HEK293 (cell line): Measurements from ENCODE around the gene SNTG2.

Experiments used
- CTCF ChIA-PET: fragments of 350-600 bp; formaldehyde crosslinking; extraction: SDS; loops from one replicate; lab custom pipeline; 2021; ENCODE audit warnings: antibody characterized with exemption; lab: Yijun Ruan, JAX
- POLR2A ChIA-PET: fragments of 300-600 bp; formaldehyde crosslinking; extraction: SDS; loops from one replicate; lab custom pipeline; 2020; ENCODE audit warnings: antibody characterized with exemption, inconsistent platforms; lab: Yijun Ruan, JAX
- H3K27ac ChIP-seq: fragments of 200-500 bp; sonication (Bioruptor generic); 2 replicates; pipeline ENCODE4 v1.5.1; 2014; ENCODE audit warnings: low read depth, low read length, control low read depth, inconsistent platforms; ENCODE audit errors: extremely low read depth
- H3K36me3 ChIP-seq, 2 experiments: fragments of 200-500 bp in 1 of 2; sonication (Bioruptor generic) in 1 of 2; 1 replicate in 1 of 2; 2 replicates in 1 of 2; pipeline ENCODE4 v1.5.1; 2014 to 2017; ENCODE audit warnings: inconsistent platforms in 2 of 2, low read length in 2 of 2; ENCODE audit not compliant: control insufficient read depth in 2 of 2, insufficient read depth in 1 of 2
- H3K4me1 ChIP-seq: fragments of 200-500 bp; sonication (Bioruptor generic); 2 replicates; pipeline ENCODE4 v1.5.1; 2014; ENCODE audit warnings: mild to moderate bottlenecking, low read length, inconsistent platforms; ENCODE audit not compliant: control insufficient read depth, insufficient read depth
- H3K4me3 ChIP-seq: 2 replicates; pipeline ENCODE4 v1.5.1; 2011; ENCODE audit warnings: low read depth, mild to moderate bottlenecking, control low read depth, low read length, moderate library complexity
- H3K9me3 ChIP-seq: fragments of 200-500 bp; sonication (Bioruptor generic); 2 replicates; pipeline ENCODE4 v1.5.1; 2014; ENCODE audit warnings: low read depth, low read length, inconsistent platforms; ENCODE audit not compliant: control insufficient read depth, insufficient read depth
- FEZF1 ChIP-seq: fragments of 450-650 bp; formaldehyde crosslinking; IDR thresholded peaks from 2 replicates; pipeline ENCODE4 v1.5.1; 2016; ENCODE audit warnings: missing biosample characterization, missing genetic modification characterization
- GLI2 ChIP-seq: fragments of 450-650 bp; formaldehyde crosslinking; IDR thresholded peaks from 2 replicates; pipeline ENCODE4; 2017; ENCODE audit warnings: missing biosample characterization, missing genetic modification characterization, low read depth, borderline replicate concordance
- GLIS2 ChIP-seq: fragments of 450-650 bp; formaldehyde crosslinking; IDR thresholded peaks from 2 replicates; pipeline ENCODE4 v1.5.1; 2016; ENCODE audit warnings: missing biosample characterization, missing genetic modification characterization
- HOXC10 ChIP-seq: sonication (generic); formaldehyde crosslinking; IDR thresholded peaks from 2 replicates; pipeline ENCODE4 v1.8.1; 2023; ENCODE audit warnings: mild to moderate bottlenecking, missing genetic modification reagents
- MYNN ChIP-seq: fragments of 450-650 bp; formaldehyde crosslinking; IDR thresholded peaks from 2 replicates; pipeline ENCODE4 v1.5.1; 2016; ENCODE audit warnings: missing biosample characterization, missing genetic modification characterization, borderline replicate concordance
- OVOL3 ChIP-seq: fragments of 450-650 bp; formaldehyde crosslinking; IDR thresholded peaks from 2 replicates; pipeline ENCODE4 v1.5.1; 2016; ENCODE audit warnings: missing biosample characterization, missing genetic modification characterization
- SCRT2 ChIP-seq: fragments of 450-650 bp; formaldehyde crosslinking; IDR thresholded peaks from 2 replicates; pipeline ENCODE4 v1.5.1; 2016; ENCODE audit warnings: missing biosample characterization, missing genetic modification characterization
- SP2 ChIP-seq: fragments of 450-650 bp; formaldehyde crosslinking; IDR thresholded peaks from 2 replicates; pipeline ENCODE4 v1.5.1; 2016; ENCODE audit warnings: missing biosample characterization, missing genetic modification characterization
- ZBTB1 ChIP-seq: fragments of 450-650 bp; formaldehyde crosslinking; IDR thresholded peaks from 2 replicates; pipeline ENCODE4 v1.5.1; 2016; ENCODE audit warnings: missing biosample characterization, missing genetic modification characterization
- ZBTB11 ChIP-seq: fragments of 450-650 bp; formaldehyde crosslinking; conservative IDR thresholded peaks from 2 replicates; pipeline ENCODE4 v1.5.1; 2016; ENCODE audit warnings: low read depth, missing biosample characterization, missing genetic modification characterization
- ZBTB17 ChIP-seq: fragments of 450-650 bp; formaldehyde crosslinking; IDR thresholded peaks from 2 replicates; pipeline ENCODE4 v1.5.1; 2016; ENCODE audit warnings: missing biosample characterization, missing genetic modification characterization
- ZBTB20 ChIP-seq: fragments of 450-650 bp; formaldehyde crosslinking; IDR thresholded peaks from 2 replicates; pipeline ENCODE4 v1.5.1; 2016; ENCODE audit warnings: missing biosample characterization, missing genetic modification characterization
- ZNF132 ChIP-seq: fragments of 450-650 bp; formaldehyde crosslinking; IDR thresholded peaks from 2 replicates; pipeline ENCODE4 v1.5.1; 2017; ENCODE audit warnings: missing biosample characterization, missing genetic modification characterization, borderline replicate concordance
- ZNF175 ChIP-seq: fragments of 450-650 bp; formaldehyde crosslinking; IDR thresholded peaks from 2 replicates; pipeline ENCODE4 v1.5.1; 2016; ENCODE audit warnings: missing biosample characterization, missing genetic modification characterization
- ZNF184 ChIP-seq: fragments of 450-650 bp; IDR thresholded peaks from 2 replicates; pipeline ENCODE4 v1.5.1; 2018; ENCODE audit warnings: missing biosample characterization, mild to moderate bottlenecking, missing genetic modification characterization
- ZNF335 ChIP-seq: fragments of 450-650 bp; formaldehyde crosslinking; conservative IDR thresholded peaks from 2 replicates; pipeline ENCODE4 v1.5.1; 2016; ENCODE audit warnings: missing biosample characterization, missing genetic modification characterization
- ZNF37A ChIP-seq: fragments of 450-650 bp; IDR thresholded peaks from 2 replicates; pipeline ENCODE4 v1.5.1; 2018; ENCODE audit warnings: missing biosample characterization, missing genetic modification characterization
- ZNF404 ChIP-seq: fragments of 450-650 bp; formaldehyde crosslinking; IDR thresholded peaks from 2 replicates; pipeline ENCODE4 v1.5.1; 2017; ENCODE audit warnings: missing biosample characterization, missing genetic modification characterization
- ZNF514 ChIP-seq: fragments of 450-650 bp; formaldehyde crosslinking; IDR thresholded peaks from 2 replicates; pipeline ENCODE4 v1.5.1; 2016; ENCODE audit warnings: missing biosample characterization, missing genetic modification characterization
- ZNF571 ChIP-seq: fragments of 450-650 bp; formaldehyde crosslinking; IDR thresholded peaks from 2 replicates; pipeline ENCODE4 v1.5.0; 2017; ENCODE audit warnings: missing biosample characterization, missing genetic modification characterization
- ZNF600 ChIP-seq: fragments of 450-650 bp; formaldehyde crosslinking; IDR thresholded peaks from 2 replicates; pipeline ENCODE4 v1.5.1; 2016; ENCODE audit warnings: missing biosample characterization, missing genetic modification characterization
- ZNF621 ChIP-seq: fragments of 450-650 bp; formaldehyde crosslinking; IDR thresholded peaks from 2 replicates; pipeline ENCODE4 v1.5.1; 2017; ENCODE audit warnings: missing biosample characterization, missing genetic modification characterization
- ZNF658 ChIP-seq: fragments of 450-650 bp; formaldehyde crosslinking; IDR thresholded peaks from 2 replicates; pipeline ENCODE4; 2016; ENCODE audit warnings: missing biosample characterization, missing genetic modification characterization
- ZNF670 ChIP-seq: fragments of 450-650 bp; formaldehyde crosslinking; IDR thresholded peaks from 2 replicates; pipeline ENCODE4 v1.5.1; 2016; ENCODE audit warnings: missing biosample characterization, missing genetic modification characterization, low read depth
- ZNF777 ChIP-seq: fragments of 450-650 bp; formaldehyde crosslinking; IDR thresholded peaks from 2 replicates; pipeline ENCODE4 v1.5.1; 2017; ENCODE audit warnings: missing biosample characterization, missing genetic modification characterization, borderline replicate concordance
- ZNF791 ChIP-seq: fragments of 450-650 bp; formaldehyde crosslinking; IDR thresholded peaks from 2 replicates; pipeline ENCODE4 v1.5.1; 2016; ENCODE audit warnings: missing biosample characterization, missing genetic modification characterization
- ZXDB ChIP-seq: fragments of 450-650 bp; formaldehyde crosslinking; IDR thresholded peaks from 2 replicates; pipeline ENCODE4 v1.5.1; 2016; ENCODE audit warnings: missing biosample characterization, missing genetic modification characterization
- TF ChIP-seq, protein P1 (sequence below): fragments of 450-650 bp; formaldehyde crosslinking; IDR thresholded peaks from 2 replicates; pipeline ENCODE4 v1.5.1; 2016; ENCODE audit warnings: missing biosample characterization, missing genetic modification characterization
- TF ChIP-seq, protein P2 (sequence below): fragments of 450-650 bp; formaldehyde crosslinking; IDR thresholded peaks from 2 replicates; pipeline ENCODE4 v1.5.1; 2016; ENCODE audit warnings: missing biosample characterization, missing genetic modification characterization
- TF ChIP-seq, protein P3 (sequence below): fragments of 450-650 bp; formaldehyde crosslinking; IDR thresholded peaks from 2 replicates; pipeline ENCODE4 v1.5.1; 2017; ENCODE audit warnings: missing biosample characterization, missing genetic modification characterization

Gene SNTG2

DNA sequence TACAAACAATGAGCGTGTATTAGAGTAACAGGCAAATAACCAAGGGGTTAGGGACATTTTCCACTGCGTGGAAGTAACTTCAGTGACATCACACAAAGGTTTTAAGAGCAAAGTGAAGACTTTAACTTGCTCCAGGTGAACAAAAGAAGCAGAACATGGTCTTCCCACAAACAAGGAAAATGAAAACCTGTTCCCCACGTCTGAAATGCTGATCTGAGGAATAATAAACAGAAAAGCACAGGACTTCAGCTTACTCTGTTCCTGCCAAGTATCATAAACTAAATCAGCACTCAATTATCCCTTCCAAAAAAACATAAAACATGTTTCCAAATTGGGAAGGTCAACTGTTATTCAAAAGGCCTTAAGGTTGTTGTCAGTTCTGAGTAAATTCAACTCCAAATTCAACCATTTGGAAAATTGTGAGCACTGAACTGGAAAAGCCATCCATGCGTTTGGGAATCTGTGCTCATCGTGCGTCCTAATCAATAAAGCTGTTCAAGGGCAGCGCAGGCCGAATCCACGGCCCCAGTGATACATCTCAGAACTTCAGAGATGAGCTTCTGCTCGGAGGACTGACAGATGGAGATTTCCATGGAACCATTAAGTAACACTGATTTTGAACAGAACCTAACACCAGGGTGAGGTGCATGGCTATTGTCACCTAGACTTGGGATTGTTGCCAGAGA, 7.7 kb upstream of the SNTG2 start (continued):
- TF ChIP-seq, protein P1, sequence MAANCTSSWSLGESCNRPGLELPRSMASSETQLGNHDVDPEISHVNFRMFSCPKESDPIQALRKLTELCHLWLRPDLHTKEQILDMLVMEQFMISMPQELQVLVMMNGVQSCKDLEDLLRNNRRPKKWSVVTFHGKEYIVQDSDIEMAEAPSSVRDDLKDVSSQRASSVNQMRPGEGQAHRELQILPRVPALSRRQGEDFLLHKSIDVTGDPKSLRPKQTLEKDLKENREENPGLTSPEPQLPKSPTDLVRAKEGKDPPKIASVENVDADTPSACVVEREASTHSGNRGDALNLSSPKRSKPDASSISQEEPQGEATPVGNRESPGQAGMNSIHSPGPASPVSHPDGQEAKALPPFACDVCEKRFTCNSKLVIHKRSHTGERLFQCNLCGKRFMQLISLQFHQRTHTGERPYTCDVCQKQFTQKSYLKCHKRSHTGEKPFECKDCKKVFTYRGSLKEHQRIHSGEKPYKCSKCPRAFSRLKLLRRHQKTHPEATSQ (tag by site-specific recombination): no peak
- no peak for TF ChIP-seq ZNF791
- TF ChIP-seq ZBTB1: no peak
- TF ChIP-seq SCRT2 (tag by site-specific recombination): no peak
- no peak for TF ChIP-seq FEZF1 (tag by site-specific recombination)
- TF ChIP-seq ZNF670 (tag by site-specific recombination): no peak
- no peak for TF ChIP-seq HOXC10 (CRISPR knock-in tag)
- no peak for TF ChIP-seq GLIS2
- TF ChIP-seq ZXDB: no peak

- Histone ChIP-seq H3K4me3 (no peak overlapping the region), H3K36me3 (no peaks in the 10 kb centered on the region), H3K9me3 (no peaks in the 10 kb centered on the region), H3K27ac (no peak overlapping the region), H3K4me1 (no peaks in the 10 kb centered on the region)
- TF ChIP-seq ZNF37A (no peak), GLI2 (tag by site-specific recombination) (no peak), ZNF658 (no peak), ZNF777 (tag by site-specific recombination) (no peak), ZBTB11 (tag by site-specific recombination) (no peak), ZNF335 (no peak), ZNF175 (no peak)
- TF ChIP-seq, protein P2, sequence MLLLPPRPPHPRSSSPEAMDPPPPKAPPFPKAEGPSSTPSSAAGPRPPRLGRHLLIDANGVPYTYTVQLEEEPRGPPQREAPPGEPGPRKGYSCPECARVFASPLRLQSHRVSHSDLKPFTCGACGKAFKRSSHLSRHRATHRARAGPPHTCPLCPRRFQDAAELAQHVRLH (tag by site-specific recombination): no peak
- TF ChIP-seq, protein P3, sequence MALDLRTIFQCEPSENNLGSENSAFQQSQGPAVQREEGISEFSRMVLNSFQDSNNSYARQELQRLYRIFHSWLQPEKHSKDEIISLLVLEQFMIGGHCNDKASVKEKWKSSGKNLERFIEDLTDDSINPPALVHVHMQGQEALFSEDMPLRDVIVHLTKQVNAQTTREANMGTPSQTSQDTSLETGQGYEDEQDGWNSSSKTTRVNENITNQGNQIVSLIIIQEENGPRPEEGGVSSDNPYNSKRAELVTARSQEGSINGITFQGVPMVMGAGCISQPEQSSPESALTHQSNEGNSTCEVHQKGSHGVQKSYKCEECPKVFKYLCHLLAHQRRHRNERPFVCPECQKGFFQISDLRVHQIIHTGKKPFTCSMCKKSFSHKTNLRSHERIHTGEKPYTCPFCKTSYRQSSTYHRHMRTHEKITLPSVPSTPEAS (tag by site-specific recombination): no peak
- POLR2A ChIA-PET: no interaction called here
- CTCF ChIA-PET: interaction anchor here (0.7 kb wide), 2 partner anchors 11 to 607 kb away, joined by 3 read pairs; no protein-coding TSS in a partner anchor
Measured at GRCh38 chr2:943461-943797, 7.2 kb upstream of the SNTG2 start.

DNA sequence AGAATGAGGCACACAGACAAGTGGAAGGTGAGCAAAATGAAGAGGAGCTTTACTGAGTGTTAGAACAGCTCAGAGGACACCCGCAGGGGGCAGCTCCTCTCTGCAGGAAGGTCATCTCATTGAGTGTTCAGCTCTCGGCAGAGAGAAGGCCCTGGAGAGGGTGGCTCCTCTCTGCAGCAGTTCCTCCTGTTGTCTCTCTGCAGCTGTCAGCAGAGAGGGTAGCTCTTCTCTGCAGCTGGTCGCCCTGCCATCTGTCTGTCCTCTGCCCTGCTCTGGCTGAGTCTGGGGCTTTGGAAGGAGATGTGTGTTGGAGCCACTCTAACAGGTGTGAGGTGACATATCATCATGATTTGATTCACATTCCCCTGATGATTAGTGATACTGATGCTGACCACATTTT, 6.8 kb upstream of the SNTG2 start:
- Histone ChIP-seq H3K27ac (no peak overlapping the region), H3K4me1 (no peaks in the 10 kb centered on the region), H3K36me3 (no peaks in the 10 kb centered on the region), H3K4me3 (no peak overlapping the region), H3K9me3 (no peaks in the 10 kb centered on the region)
- ChIA-PET CTCF (interaction anchor here (0.7 kb wide), 2 partner anchors 11 to 607 kb away, joined by 3 read pairs; no protein-coding TSS in a partner anchor), POLR2A (no interaction called here)
- TF ChIP-seq ZNF404 (no peak), ZNF600 (tag by site-specific recombination) (no peak), ZNF132 (no peak), ZBTB20 (tag by site-specific recombination) (no peak), ZNF571 (tag by site-specific recombination) (no peak), ZNF621 (no peak), MYNN (tag by site-specific recombination) (no peak), SP2 (tag by site-specific recombination) (no peak), ZNF514 (tag by site-specific recombination) (no peak), ZNF184 (tag by site-specific recombination) (no peak), ZBTB17 (no peak), OVOL3 (tag by site-specific recombination) (no peak)
- TF ChIP-seq, protein P3 (tag by site-specific recombination): no peak
